Left hindlimb (tissue), 1 donor: ENCODE results near the gene CTIF.
"Not testable (repeated sequence)": the region's sequence is repeated elsewhere in the genome, so short reads cannot be mapped to it uniquely, and the experiment has no call there.

ENCODE experiments used
- DNase-seq: peaks from one replicate; pipeline ENCODE4 v3.0.0-alpha.2; 2018

The CTIF gene

DNA sequence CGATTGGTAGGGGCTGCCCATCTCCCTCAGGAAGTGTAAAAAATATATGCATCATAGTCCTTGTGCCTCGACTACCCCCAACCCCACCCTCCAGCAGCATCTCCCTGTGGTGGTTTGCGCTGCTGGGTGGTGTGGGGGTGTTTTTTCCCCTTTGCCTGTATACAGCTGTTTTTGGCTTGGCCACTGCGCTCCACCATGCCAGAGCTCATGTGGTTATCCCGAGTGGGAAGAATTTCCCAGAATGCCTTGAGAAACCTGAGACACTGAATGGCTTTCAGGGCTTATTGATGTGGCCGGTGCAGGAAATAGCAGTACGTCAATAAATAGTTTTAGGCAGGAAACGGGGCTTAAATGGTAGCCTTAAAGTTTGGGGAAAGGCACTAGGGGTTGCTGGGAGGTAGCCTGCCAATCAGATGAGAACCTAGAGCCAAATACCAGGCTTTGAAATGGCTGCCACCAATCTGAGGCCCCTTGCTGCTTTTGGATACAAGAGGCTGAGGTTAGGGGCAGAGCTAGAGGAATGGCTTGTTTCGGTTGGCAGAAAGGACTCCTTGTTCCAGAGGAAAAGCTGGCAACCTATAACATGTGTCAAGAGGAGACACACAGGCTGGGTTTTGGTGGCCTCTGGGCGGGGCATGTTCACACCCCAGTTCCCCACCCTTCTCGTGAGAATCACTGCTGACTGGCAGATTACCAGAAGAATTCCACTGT lies 267.9 kb downstream of the CTIF start:
- peak; percentile 71 for DNase-seq

DNA sequence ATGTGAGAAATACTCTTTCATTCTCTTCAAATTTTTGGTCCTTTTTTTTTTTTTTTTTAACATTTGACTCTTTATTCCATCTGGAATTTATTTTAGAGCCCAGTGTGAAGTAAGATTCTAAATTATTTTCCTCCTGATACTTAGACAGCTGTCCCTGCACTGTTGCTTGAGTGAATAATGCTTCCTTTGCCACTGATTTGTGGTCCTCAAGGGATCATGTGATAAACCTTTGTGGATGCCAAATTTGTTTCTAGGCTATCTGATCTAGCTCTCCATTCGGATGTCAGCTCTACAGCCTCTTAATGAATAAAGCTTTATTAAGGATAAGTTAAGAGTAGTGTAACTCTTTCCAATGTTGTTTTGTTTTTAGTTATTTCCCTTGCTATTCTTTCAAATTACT lies 269.6 kb downstream of the CTIF start:
- DNase-seq, result no peak

DNA sequence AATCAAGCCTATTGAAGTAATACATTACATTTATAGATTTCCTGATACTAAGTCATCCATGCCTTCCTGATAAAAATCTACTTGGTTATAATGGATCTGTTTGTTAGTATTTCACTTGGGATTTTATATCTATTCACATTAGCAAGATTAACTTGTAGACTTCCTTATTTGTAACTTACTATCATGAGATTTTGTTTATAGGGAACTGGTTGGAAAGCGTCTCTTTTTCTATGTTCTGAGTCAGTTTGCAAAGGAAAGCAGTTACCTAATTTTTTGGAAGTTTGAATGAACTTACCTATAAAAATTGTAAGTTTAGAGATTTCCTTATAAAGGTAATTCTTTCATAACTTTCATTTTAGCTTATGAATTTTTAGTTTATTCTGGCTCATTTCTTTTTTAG lies 270.5 kb downstream of the CTIF start:
- no peak for DNase-seq

DNA sequence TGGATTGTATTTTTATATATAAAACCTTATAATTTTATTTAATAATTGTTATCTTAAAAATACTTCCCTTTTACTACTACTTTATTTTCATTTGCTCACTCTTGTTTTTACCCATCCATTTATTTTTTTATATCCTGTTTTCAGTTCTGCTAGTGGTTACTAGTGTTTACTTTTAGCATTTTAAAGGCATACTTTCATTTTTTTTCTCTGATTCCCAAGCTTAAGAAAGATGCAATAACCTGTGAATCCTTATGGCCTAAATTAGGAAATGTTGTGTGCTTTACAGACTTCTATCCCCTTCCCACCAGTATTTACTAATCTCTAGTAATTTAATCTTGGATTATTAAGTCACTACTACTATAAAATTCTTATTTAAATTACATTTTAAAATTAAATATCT lies 272.0 kb downstream of the CTIF start:
- no peak for DNase-seq

DNA sequence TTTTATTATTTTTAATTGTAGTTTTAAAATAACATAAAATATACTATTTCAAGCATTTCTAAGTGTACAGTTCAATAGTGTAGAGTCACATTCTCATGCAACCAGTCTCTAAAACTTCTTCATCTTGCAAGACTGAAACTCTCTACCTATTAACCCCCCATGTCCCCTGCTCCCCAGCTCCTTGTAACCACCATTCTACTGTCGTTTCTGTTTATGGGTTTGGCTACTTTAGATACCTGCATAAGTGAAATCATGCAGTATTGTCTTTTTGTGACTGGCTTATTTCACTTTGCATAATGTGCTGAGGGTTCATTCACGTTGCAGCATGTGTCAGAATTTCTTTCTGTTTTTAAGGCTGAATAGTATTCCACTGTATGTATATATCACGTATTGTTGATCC lies 272.6 kb downstream of the CTIF start:
- DNase-seq, result no peak

DNA sequence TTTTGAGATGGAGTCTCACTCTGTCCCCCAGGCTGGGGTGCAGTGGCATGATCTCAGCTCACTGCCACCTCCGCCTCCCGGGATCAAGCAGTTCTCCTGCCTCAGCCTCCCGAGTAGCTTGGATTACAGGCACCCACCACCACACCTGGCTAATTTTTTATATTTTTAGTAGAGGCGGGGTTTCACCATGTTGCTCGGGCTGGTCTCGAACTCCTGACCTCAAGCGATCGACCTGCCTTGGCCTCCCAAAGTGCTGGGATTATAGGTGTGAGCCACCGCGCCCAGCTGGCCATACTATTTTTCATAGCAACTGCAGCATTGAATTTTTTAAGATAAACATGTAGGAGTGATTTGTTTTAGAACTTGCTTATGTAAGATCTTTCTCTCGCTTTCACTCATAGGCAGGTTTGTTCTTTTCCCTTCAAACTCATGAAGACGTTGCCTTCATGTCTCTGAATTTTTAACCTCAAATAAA lies 273.2 kb downstream of the CTIF start:
- not testable (repeated sequence) for DNase-seq

DNA sequence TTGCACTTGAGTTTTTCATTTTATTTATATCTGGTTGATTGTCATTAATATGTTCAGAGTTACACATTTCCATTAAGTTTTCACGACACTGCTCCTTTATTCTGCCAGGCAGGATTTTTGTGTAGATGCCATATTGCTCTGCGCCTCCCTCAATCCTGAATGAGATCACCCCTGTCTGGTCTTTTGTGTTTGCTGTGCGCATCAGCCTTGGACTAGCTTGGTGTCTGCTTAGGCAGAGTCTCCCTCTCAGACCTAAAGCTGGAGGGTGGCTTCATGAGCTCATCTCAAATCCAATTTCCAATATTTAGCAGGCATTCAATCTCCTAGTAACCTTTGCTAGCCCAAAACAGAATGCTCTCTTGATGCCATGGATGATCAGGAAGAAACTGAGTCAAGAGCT lies 274.5 kb downstream of the CTIF start:
- DNase-seq, result no peak

DNA sequence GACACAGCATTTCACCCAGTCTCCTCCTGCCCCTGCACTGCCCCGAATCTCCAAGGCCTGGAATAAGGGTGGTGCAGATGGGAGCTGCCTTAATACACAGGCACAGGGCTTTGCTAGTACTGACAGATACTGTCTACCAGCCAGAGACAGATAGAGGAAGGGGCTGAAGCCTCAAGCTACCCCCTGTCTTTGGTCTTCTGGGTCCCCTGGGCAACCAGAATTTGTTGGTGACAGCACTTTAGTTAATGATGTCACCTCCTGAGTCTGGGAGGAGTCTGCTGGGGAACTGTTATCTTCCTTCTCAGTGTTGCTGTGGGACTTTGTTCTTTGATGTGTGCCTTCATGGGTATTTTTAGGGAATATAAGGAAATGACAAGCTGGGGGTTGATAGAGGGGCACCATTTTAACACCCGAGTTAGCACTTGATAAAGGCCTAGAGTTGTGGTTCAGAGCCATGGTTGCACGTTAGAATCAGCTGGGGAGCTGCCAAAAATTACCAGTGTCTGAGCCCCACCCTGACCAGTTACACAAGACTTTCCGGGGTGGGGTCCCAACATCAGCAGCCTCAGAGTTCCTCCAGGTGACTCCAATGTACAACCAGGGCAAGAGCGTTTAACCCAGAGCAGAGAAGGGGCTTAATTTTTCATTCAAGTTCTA lies 275.1 kb downstream of the CTIF start:
- DNase-seq, result no peak

DNA sequence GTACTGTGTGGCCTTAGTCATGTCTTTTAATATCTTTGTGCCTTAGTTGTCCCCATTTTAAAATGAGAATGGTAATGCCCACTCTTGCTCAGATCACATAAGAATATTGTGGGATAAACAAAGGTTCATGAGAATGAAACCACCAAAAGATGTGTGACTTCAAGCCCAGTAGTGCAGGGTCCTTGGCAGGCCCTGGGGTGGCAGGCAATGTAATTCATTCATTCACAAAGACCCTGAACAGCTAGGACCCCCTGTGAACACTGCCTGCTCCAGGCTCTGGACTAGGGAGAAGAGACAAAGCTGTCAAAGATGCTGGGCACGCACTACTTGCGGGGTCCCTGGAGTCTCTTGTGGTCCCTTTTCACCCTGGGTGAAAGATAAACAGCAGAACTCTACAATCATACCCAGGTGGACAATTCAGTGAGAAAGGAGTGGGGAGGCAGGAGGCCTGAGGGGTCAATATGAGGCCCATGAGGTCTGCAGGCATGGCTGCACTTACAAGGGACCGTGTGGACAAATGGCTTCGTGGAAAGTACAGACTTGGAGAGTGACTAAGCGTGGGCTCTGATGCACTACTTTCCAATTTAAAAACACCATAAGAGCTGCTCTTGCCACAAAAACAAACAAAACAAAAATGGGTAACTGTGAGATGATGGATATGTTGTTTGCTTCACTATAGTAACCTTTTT lies 275.8 kb downstream of the CTIF start:
- DNase-seq, result no peak

DNA sequence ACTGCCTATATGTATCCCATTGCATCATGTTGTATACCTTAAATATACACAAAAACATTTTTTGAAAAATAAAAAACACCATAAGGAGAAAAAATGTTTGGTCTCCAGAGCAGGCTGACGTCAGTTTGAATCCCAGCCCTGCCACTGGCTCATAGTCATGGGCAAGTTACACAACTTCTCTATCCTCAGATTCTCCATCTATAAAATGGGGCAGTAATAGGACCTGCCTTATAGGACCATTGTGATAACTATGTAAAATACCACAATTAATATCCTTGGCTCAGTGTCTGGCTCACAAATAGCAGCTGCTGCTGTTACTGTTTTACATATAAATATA lies 276.3 kb downstream of the CTIF start:
- DNase-seq, result no peak

DNA sequence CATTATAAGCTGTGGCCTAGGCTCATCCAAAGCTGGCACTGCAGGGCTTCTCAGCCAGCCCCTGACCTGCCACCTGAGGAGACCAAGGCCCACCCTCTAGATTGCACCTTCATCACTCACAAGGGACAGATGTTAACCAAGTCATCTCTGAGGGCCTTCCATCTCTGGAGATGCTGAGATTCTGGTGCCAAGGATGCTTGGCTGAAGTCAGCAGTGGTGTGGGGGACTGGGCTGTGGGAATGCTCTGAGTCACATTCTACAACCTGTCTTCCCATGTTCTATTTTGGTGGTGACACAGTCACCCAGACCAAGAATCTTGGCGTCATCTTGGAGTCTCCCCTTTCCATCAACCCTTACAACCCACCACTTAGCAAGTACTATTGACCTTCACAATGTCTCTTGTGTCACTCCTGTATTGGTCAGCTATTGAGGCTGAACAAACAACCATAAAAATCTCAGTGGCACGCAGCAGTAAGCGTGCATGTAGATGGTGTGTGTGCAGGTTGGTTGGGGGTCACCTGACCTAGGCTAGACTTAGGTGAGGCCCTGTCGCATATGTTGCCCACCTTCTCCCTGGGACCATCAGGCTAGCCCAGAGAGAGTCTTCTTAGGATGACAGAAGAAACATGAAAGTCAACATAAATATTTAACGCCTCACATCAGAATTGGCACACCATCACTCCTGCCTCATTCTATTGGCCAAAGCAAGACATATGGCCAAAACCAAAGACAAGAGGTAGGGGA lies 276.9 kb downstream of the CTIF start:
- no peak for DNase-seq

DNA sequence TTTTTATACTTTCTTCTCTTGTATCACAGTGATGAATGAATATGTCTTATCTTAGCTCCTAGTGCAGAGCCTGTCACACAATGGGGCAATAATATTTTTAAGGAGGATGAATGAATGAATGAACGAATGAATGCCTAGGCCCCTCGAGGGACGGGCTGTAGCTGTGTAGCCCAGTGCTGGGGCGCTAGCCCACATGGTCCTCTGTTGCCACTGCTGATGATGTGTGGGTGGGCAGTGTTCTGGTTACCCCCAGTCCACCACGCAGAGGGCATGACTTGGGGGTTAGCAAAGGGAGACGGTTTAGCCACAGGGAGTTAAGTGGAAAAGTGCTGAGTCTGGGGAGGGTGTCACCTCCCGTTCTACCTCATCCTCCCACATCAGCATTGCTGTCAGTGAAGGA lies 277.7 kb downstream of the CTIF start:
- DNase-seq, result no peak

DNA sequence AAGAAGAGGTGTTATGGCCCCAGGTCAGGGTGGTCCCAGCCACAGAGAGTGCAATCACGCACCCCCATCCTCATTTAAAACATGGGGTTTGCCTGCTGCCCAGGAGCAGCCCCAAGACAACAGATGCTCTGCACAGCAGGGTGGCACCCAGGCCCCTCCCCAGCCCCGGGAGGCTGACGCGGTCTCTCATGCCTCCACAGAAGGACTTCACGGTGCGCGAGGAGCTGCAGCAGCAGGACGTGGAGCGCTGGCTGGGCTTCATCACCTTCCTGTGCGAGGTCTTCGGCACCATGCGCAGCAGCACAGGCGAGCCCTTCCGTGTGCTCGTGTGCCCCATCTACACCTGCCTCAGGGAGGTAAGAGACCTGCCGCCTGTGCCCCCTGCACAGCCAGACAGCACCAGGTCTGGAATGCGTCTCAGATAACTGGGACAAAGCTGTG lies 278.2 kb downstream of the CTIF start:
- DNase-seq, result no peak

DNA sequence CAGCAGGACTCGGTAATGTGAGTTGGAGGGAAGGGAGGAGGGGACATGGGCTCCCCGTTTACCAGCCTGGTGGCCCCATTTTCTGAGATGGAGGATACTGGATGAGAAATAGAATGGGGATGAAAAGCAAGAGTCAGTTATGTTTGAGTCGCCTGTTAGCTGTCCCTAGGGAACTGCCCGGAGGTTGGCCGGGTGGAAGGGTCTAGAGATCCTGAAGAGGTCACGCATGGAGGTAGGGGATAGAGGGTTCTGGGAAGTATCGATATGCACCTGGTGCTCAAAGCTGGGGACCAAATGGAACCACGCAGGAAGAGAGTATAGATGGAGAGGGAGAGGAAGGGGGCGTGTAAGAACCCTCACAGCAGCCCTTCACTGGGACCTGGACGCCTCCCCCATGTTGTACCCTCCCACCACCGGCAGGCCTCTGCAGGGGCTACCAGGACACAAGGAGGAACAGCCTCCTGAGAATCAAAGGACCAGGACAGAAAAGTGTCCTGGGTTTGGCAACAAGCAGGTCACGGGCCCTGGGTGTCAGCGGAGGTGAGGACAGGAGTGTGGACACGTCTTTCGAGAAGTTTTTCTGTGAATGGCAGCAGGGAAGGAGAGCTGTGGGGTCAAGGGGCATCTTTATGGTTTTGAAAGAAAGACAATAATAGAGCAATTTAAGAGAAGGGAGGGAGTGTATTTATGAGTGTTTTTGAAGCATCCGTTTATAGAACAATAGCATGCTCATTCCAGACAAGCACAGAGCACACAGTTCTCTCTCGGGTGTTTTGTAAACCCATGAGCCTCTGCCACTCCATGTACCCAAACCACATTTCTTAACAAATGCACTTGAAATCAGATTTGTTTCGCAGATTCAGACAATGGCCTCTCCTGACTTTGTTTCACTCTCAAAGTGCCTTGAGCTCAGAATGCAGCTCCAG lies 279.8 kb downstream of the CTIF start:
- DNase-seq, result no peak

DNA sequence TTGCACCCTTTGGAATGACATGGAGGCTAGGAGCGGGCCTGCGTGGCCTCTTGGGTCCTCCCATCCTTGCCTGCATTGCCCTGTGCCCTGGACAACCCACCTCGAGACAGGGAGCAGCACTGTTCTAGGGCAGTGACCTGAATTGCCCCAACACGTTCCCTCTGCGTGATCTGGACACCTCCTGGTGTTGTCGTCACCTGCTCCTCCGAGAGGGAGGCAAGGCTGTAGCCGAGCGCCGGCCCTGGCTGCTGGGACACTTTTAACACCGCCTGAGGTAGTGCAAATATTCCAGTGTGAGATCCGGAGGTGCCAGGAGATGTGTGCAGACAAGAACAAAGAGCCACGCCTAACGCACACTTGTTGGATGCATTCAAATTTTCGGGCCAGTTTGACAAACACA lies 280.4 kb downstream of the CTIF start:
- DNase-seq, result no peak

DNA sequence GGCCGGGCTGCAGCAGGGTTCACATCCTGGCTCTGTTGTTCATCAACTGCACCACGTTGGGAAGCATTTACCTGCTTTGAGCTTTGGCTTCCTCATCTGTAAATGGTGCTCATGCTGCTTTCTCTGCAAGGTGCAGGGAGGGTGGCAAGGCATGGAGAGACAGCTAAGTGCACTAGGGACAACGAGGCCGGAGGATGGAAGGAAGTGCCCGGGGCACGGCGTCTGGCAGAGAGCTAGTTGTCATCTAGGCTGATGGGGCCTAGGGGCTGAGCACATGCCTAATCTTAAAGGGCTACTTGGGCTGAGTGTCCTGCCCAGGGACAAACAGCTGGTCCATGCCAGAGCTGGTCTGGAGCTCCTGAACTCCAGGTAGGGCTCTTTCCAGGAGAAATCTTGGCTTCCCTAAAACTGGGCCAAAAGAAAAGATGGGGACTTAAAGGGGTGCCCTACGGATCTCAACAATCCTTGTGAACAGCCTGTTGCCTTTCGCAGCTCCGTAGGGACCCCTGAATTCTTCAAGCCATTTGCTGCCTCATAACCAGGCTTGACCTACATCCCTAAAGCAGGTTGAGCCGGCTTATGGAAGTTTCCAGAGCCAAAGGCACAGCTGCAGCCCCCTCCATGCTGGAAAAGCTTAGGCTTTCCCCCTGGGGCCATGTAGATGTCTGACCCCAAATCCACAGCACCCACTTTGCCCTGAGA lies 281.1 kb downstream of the CTIF start:
- DNase-seq, result no peak

DNA sequence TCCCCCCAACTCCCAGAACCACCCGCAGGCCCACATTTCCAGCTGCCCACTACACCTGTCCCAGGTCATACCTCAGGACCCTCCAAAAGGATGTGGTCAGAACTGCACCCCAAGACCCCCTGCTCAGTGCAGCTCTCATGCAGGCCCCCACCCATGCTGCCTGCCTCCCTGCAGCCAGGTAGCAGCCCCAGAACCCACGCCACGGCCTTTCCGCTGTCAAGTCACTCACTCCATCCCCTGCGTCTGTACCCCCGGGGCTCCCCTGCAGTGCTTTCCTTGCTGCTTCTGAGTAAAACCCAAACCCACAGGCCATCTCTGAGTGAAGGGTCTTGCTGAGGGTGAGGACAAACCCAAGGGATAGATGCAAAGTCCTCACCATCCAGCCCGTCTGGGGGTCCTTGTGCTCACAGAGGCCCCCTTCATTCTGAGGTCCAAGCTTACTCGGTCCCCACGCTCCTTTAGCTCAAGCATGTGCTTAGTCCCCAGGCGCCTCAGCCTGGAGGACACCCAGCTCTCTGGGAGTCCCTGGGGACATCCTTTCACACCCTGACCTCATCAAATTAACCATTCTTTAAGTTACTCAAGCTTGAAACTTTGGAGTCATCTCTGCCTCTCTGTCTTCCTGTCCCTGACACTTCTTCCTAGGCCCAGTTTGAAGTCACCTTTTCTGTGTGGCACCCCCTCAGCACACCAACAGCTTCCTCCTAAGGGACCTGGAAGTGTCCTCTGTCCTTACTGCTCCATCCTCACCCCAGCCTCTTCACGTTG lies 281.8 kb downstream of the CTIF start:
- DNase-seq, result peak; percentile 16

DNA sequence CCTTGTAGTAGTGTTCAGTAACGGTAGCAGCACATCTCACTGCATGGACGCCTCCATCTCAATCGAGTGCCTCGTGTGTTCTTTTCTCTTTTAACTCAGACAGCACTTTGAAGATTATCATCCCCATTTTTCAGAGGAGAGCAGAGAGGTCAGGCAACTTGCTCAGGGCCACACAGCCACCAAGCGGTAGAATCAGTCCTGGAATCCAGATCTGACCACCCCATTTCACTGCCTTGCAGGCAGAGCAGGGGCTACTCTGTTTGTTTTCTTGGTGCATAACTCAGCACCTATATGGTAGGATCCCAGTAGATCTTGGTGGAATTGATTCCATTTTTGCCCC lies 282.4 kb downstream of the CTIF start:
- no peak for DNase-seq

DNA sequence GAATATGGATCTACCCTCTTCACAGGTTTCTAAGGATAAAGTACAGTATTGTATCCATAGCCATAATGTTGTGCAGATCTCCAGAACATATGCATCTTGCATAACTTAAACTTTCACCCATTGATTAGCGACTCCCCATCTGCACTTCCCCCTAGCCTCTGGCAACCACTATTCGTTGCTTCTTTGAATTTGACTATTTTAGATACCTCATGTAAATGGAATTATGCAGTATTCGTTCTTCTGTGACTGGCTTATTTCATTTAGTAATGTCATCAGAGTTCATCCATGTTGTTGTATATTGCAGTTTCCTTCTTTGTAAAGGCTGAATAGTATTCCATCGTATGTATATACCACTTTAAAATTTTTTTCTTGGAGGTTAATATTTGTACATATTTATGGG lies 283.0 kb downstream of the CTIF start:
- DNase-seq, result no peak

DNA sequence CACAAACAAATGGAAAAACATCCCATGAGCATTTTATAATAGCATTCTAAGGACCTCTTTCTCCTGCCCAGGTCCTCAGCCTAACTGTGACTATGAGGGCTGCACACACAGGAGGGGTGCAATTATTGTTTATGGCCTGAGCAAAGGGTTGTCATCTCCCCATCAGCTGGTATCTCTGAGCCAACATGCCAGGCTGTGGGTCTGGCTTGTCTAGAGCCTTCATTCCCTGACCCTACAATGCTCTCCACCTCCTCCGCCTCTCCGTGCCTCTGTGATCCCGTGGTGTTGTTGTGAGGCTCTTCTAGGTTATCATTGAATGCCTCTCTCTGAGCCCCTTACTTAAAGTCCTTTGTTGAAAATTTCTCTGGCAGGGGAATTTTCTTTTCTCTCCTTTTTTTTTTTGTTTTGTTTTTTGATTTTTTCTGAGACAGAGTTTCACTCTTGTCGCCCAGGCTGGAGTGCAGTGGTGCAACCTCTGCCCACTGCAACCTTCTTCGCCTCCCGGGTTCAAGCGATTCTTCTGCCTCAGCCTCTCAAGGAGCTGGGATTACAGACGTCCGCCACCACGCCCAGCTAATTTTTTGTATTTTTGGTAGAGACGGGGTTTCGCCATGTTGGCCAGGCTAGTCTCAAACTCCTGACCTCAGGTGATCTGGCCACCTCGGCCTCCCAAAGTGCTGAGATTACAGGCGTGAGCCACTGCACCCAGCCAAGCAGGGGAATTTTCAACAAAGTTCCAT lies 285.6 kb downstream of the CTIF start:
- DNase-seq, result peak; percentile 12
